Thyroid gland (tissue), 4 donors: ENCODE measurements around the gene USP48. TPM values are rescaled to one million over a fixed set of nuclear protein-coding genes. Genes with fewer than 3 reads are reported as not detected.
A peak's percentile ranks its signal among the peaks of the same experiment; 100 is the strongest.

Experiments used
- DNase-seq, 2 donors: peaks; one replicate each; pipeline ENCODE4 v3.0.0-alpha.2; 2019
- H3K27ac ChIP-seq, 3 donors: fragments of 200-600 bp; sonication (generic); 1 replicate in 2 of 3; 2 replicates in 1 of 3; pipeline ENCODE4 v1.5.1; 2016 to 2019; ENCODE audit warnings: mild to moderate bottlenecking in 1 of 3, moderate library complexity in 1 of 3
- H3K27me3 ChIP-seq: fragments of 200-600 bp; sonication (generic); one replicate; pipeline ENCODE4 v1.5.1; 2019
- H3K36me3 ChIP-seq, 2 donors: fragments of 200-600 bp; sonication (generic); one replicate each; pipeline ENCODE4 v1.5.1; 2016 to 2019
- H3K4me1 ChIP-seq, 2 donors: fragments of 200-600 bp; sonication (generic); one replicate each; pipeline ENCODE4 v1.5.1; 2017 to 2019
- H3K4me3 ChIP-seq, 3 donors: fragments of 200-600 bp; sonication (generic); replicated peaks in 1 of 3; 1 replicate in 2 of 3; 2 replicates in 1 of 3; pipeline ENCODE4 v1.5.1; 2016; ENCODE audit warnings: mild to moderate bottlenecking in 1 of 3
- H3K9me3 ChIP-seq: fragments of 200-600 bp; sonication (generic); one replicate; pipeline ENCODE4 v1.5.1; 2017
- CTCF ChIP-seq, 6 experiments: fragments of 200-600 bp in 3 of 6; fragments of 450-650 bp in 3 of 6; sonication (generic) in 3 of 6; IDR thresholded peaks; one replicate each; pipeline ENCODE4 v1.5.1; 2016 to 2019; ENCODE audit warnings: antibody characterized with exemption in 6 of 6, mild to moderate bottlenecking in 2 of 6, inconsistent platforms in 1 of 6, moderate library complexity in 1 of 6
- POLR2A ChIP-seq, 2 donors: fragments of 450-650 bp; IDR thresholded peaks; one replicate each; pipeline ENCODE4 v1.6.1; 2017; ENCODE audit warnings: antibody characterized with exemption in 2 of 2, mild to moderate bottlenecking in 2 of 2, moderate library complexity in 1 of 2
- WGBS, 2 donors: methylation state at CpG; one replicate each; pipeline ENCODE4 v1.1.5; 2017; 5-methylcytosine and 5-hydroxymethylcytosine counted together
- intact Hi-C: fragments of 100-400 bp; cut with DNase I; formaldehyde crosslinking; loops from one replicate; pipeline ENCODE4 v1.15.1; 2023
- total RNA-seq, 4 donors: library from RNA; depleted of rRNA; stranded (reverse); fragments of >200 nt; gene quantifications; one replicate each; pipeline ENCODE4 v1.2.3, GENCODE V29; 2016

The USP48 gene
- total RNA-seq, 4 donors from 2014 or later, result 77.4 to 113 (median 88.5) TPM

GRCh38 chr1:21667348-21668231, 115.4 kb downstream of the USP48 start:
- Histone ChIP-seq H3K9me3 (no peaks in the 10 kb centered on the region), H3K27me3 (no peaks in the 10 kb centered on the region), H3K4me3 (peak overlapping the region; percentile 43 to 83 (median 48)), H3K4me1 (peaks cover 74 to 76% of the 10 kb centered on the region in 2 donors), H3K36me3 (peaks cover 4 to 7% of the 10 kb centered on the region in 2 donors), H3K27ac (peak overlapping the region; percentile 76 to 94 (median 93))
- DNase-seq, result no peak
- 86 to 90% methylated on average over 10 to 11 of the region's 11 CpGs for WGBS, 2 donors
- TF ChIP-seq CTCF (IDR thresholded peaks at IDR 0.05) (no peak), POLR2A (IDR thresholded peaks at IDR 0.05) (no peak)
- intact Hi-C loops, result loop anchor here (10.0 kb wide), 3 partner anchors 117 to 413 kb away; partner anchors contain the start of gene USP48

GRCh38 chr1:21666576-21667320, 116.2 kb downstream of the USP48 start:
- H3K27me3 ChIP-seq, result no peaks in the 10 kb centered on the region
- peak in 1 of 2 donors; percentile 41 for DNase-seq
- intact Hi-C loops, result loop anchor here (10.0 kb wide), 3 partner anchors 118 to 412 kb away; partner anchors contain the start of gene USP48

GRCh38 chr1:21665711-21666575, 117.0 kb downstream of the USP48 start:
- Histone ChIP-seq H3K27ac (peak overlapping the region; percentile 29 to 93 (median 76)), H3K27me3 (no peaks in the 10 kb centered on the region), H3K4me3 (no peak overlapping the region), H3K4me1 (peaks cover 60 to 61% of the 10 kb centered on the region in 2 donors), H3K9me3 (no peaks in the 10 kb centered on the region), H3K36me3 (peaks cover 4 to 11% of the 10 kb centered on the region in 2 donors)
- whole genome bisulfite sequencing, 2 donors, result 56 to 60% methylated on average over 4 to 6 of the region's 8 CpGs
- intact Hi-C loops, result loop anchor here (10.0 kb wide), 3 partner anchors 119 to 411 kb away; partner anchors contain the start of gene USP48
- DNase-seq, result peak; percentile 87 to 91
- TF ChIP-seq POLR2A (IDR thresholded peaks at IDR 0.05) (peak in 1 of 2 donors; percentile 84), CTCF (IDR thresholded peaks at IDR 0.05) (no peak)

More at GRCh38 chr1:21666576-21667320, 116.2 kb downstream of the USP48 start:
- H3K9me3 ChIP-seq, result no peaks in the 10 kb centered on the region
- H3K4me3 ChIP-seq, result peak overlapping the region in 1 of 3 donors; percentile 83
- 68 to 73% methylated on average over 16 to 22 of the region's 22 CpGs for WGBS, 2 donors
- H3K36me3 ChIP-seq, result peaks cover 4 to 11% of the 10 kb centered on the region in 2 donors
- peaks cover 68 to 69% of the 10 kb centered on the region in 2 donors for H3K4me1 ChIP-seq
- no peak for TF ChIP-seq POLR2A (IDR thresholded peaks at IDR 0.05)
- H3K27ac ChIP-seq, result peak overlapping the region; percentile 76 to 94 (median 93)

- TF ChIP-seq POLR2A (IDR thresholded peaks at IDR 0.05) (no peak), CTCF (IDR thresholded peaks at IDR 0.05) (no peak)
- H3K27ac ChIP-seq, result peak overlapping the region; percentile 29 to 93 (median 76)
- no peak overlapping the region for H3K4me3 ChIP-seq
- intact Hi-C loops, result loop anchor here (10.0 kb wide), 3 partner anchors 120 to 410 kb away; partner anchors contain the start of gene USP48
- peaks cover 50 to 54% of the 10 kb centered on the region in 2 donors for H3K4me1 ChIP-seq
- 82 to 84% methylated on average over 10 of the region's 10 CpGs for WGBS, 2 donors
- H3K36me3 ChIP-seq, result peaks cover 4 to 11% of the 10 kb centered on the region in 2 donors
- DNase-seq, result no peak
- no peaks in the 10 kb centered on the region for H3K27me3 ChIP-seq
- no peaks in the 10 kb centered on the region for H3K9me3 ChIP-seq
Observed at GRCh38 chr1:21664806-21665588, 118.0 kb downstream of the USP48 start.
